Measurements from ENCODE around the gene GPR26. TPM values are rescaled to one million over a fixed set of nuclear protein-coding genes. Genes with fewer than 3 reads are reported as not detected.

GPR26 gene
- polyA plus RNA-seq, 1 experiment: 0.01 TPM

GRCh38 chr10:123673198-123673597, 7.0 kb downstream of the GPR26 start:
- no peak for TF ChIP-seq CTCF (IDR thresholded peaks at IDR 0.05; ENCODE audit: insufficient read depth, low read depth, low read length)
- DNase-seq (ENCODE audit: low read depth): no peak
- Histone ChIP-seq H3K4me3 (ENCODE audit: low read depth, low read length) (no peak overlapping the region), H3K36me3 (ENCODE audit: control insufficient read depth, insufficient read depth, low read length) (no peaks in the 10 kb centered on the region), H3K27me3 (ENCODE audit: control insufficient read depth, insufficient read depth, low read length) (no peaks in the 10 kb centered on the region)
- CTCF ChIA-PET: no interaction called here
- POLR2A ChIA-PET: no interaction called here

GRCh38 chr10:123674741-123675140, 8.6 kb downstream of the GPR26 start:
- POLR2A ChIA-PET: no interaction called here
- no peak for DNase-seq (ENCODE audit: low read depth)
- Histone ChIP-seq H3K4me3 (ENCODE audit: low read depth, low read length) (no peak overlapping the region), H3K27me3 (ENCODE audit: control insufficient read depth, insufficient read depth, low read length) (no peaks in the 10 kb centered on the region), H3K36me3 (ENCODE audit: control insufficient read depth, insufficient read depth, low read length) (no peaks in the 10 kb centered on the region)
- no peak for TF ChIP-seq CTCF (IDR thresholded peaks at IDR 0.05; ENCODE audit: insufficient read depth, low read depth, low read length)
- CTCF ChIA-PET: no interaction called here

- Histone ChIP-seq H3K27me3 (ENCODE audit: control insufficient read depth, insufficient read depth, low read length) (no peaks in the 10 kb centered on the region), H3K36me3 (ENCODE audit: control insufficient read depth, insufficient read depth, low read length) (no peaks in the 10 kb centered on the region), H3K4me3 (ENCODE audit: low read depth, low read length) (no peak overlapping the region)
- DNase-seq (ENCODE audit: low read depth): no peak
- POLR2A ChIA-PET: no interaction called here
- no peak for TF ChIP-seq CTCF (IDR thresholded peaks at IDR 0.05; ENCODE audit: insufficient read depth, low read depth, low read length)
- CTCF ChIA-PET: no interaction called here
These were observed 9.7 kb downstream of the GPR26 start for GRCh38 chr10:123675811-123676210.

- ChIA-PET CTCF (interaction anchor here (1.2 kb wide), 1 partner anchor 37 kb away, joined by 4 read pairs; no protein-coding TSS in a partner anchor), POLR2A (no interaction called here)
- no peak for DNase-seq (ENCODE audit: low read depth)
- no peak for TF ChIP-seq CTCF (IDR thresholded peaks at IDR 0.05; ENCODE audit: insufficient read depth, low read depth, low read length)
- H3K36me3 ChIP-seq (ENCODE audit: control insufficient read depth, insufficient read depth, low read length): no peaks in the 10 kb centered on the region
- H3K4me3 ChIP-seq (ENCODE audit: low read depth, low read length): no peak overlapping the region
- H3K27me3 ChIP-seq (ENCODE audit: control insufficient read depth, insufficient read depth, low read length): no peaks in the 10 kb centered on the region
These were observed 11.4 kb downstream of the GPR26 start for GRCh38 chr10:123677556-123677955.

GRCh38 chr10:123678376-123678775, 12.2 kb downstream of the GPR26 start:
- ChIA-PET CTCF (interaction anchor here (1.2 kb wide), 1 partner anchor 38 kb away, joined by 4 read pairs; no protein-coding TSS in a partner anchor), POLR2A (no interaction called here)
- DNase-seq (ENCODE audit: low read depth): no peak
- TF ChIP-seq CTCF (IDR thresholded peaks at IDR 0.05; ENCODE audit: insufficient read depth, low read depth, low read length): no peak
- no peaks in the 10 kb centered on the region for H3K27me3 ChIP-seq (ENCODE audit: control insufficient read depth, insufficient read depth, low read length)
- H3K4me3 ChIP-seq (ENCODE audit: low read depth, low read length): no peak overlapping the region
- H3K36me3 ChIP-seq (ENCODE audit: control insufficient read depth, insufficient read depth, low read length): no peaks in the 10 kb centered on the region
